ENCODE results near the gene ACOX2. TPM values are rescaled to one million over a fixed set of nuclear protein-coding genes. Genes with fewer than 3 reads are reported as not detected.

The ACOX2 gene
- total and polyA plus RNA-seq, 10 of the 15 experiments (the other 5 are each of a cell fraction or from before 2014, with no cell fraction given), result 0.72 TPM; not detected in 9

GRCh38 chr3:58496206-58496857, 40.7 kb downstream of the ACOX2 start (continued):
- no peak for TF ChIP-seq E4F1 (IDR thresholded peaks at IDR 0.05; ENCODE audit: borderline replicate concordance, partially characterized antibody)
- no peak for TF ChIP-seq CBFB (IDR thresholded peaks at IDR 0.05; ENCODE audit: low read depth)
- no peak for TF ChIP-seq SMARCA5 (IDR thresholded peaks at IDR 0.05)
- TF ChIP-seq POLR2A (IDR thresholded peaks at IDR 0.05; ENCODE audit: low read depth, low read length), result no peak
- no peak for TF ChIP-seq HDAC2 (IDR thresholded peaks at IDR 0.05)
- no peak for TF ChIP-seq JUND (IDR thresholded peaks at IDR 0.05; ENCODE audit: low read depth, low read length)

- Histone ChIP-seq H3K4me3 (no peak overlapping the region), H3K4me2 (ENCODE audit: control insufficient read depth, insufficient read depth) (no peak overlapping the region), H3K79me2 (ENCODE audit: control insufficient read depth, insufficient read depth, low read length) (peaks cover 3% of the 10 kb centered on the region), H4K20me1 (ENCODE audit: control insufficient read depth, insufficient read depth) (no peaks in the 10 kb centered on the region), H3K9me3 (replicated peaks; ENCODE audit: control insufficient read depth, insufficient read depth, low read length) (no peaks in the 10 kb centered on the region), H3K36me3 (ENCODE audit: control insufficient read depth in 2 of 2, insufficient read depth in 2 of 2, low read length in 1 of 2) (no peaks in the 10 kb centered on the region), H3K4me1 (ENCODE audit: control insufficient read depth, insufficient read depth, low read length) (peaks cover 11% of the 10 kb centered on the region), H3K27me3 (replicated peaks in 1 of 2; ENCODE audit: control insufficient read depth in 2 of 2, insufficient read depth in 2 of 2, low read length in 1 of 2) (no peaks in the 10 kb centered on the region), H3K27ac (ENCODE audit: control insufficient read depth, insufficient read depth) (no peak overlapping the region), H2AFZ (ENCODE audit: control insufficient read depth, low read depth, low read length) (no peak overlapping the region), H3K9ac (ENCODE audit: control insufficient read depth, insufficient read depth, low read length) (no peak overlapping the region)
- intact Hi-C loops (cut with micrococcal nuclease; ENCODE audit: unreplicated experiment) (no loop called here), in situ Hi-C loops (cut with MboI) (no loop called here)
- CTCF ChIA-PET, result interaction anchor here (0.8 to 4.5 kb wide), 6 partner anchors 10 to 189 kb away, joined by 3 to 12 read pairs (median 6); partner anchors contain the start of genes HTD2 and RPP14
- no peak for FAIRE-seq
- DNase-seq (ENCODE audit: low read depth, low spot score), result no peak
- POLR2A ChIA-PET, result interaction anchor here (0.6 to 1.1 kb wide), 2 partner anchors 10 to 36 kb away, joined by 3 to 4 read pairs; no protein-coding TSS in a partner anchor
- ATAC-seq, result no peak
- WGBS (ENCODE audit: insufficient coverage, insufficient replicate concordance, low lambda C conversion rate, missing lambda C conversion rate), result 90% methylated on average over 3 of the region's 3 CpGs
- RAD21 ChIA-PET (ENCODE audit: unreplicated experiment), result interaction anchor here (1.5 to 2.0 kb wide), 2 partner anchors 161 to 188 kb away, joined by 4 to 7 read pairs; partner anchors contain the start of genes HTD2 and RPP14
- SMC1A ChIA-PET (ENCODE audit: uncharacterized antibody, unreplicated experiment), result interaction anchor here (0.6 to 2.3 kb wide), 12 partner anchors 17 to 189 kb away, joined by 3 to 7 read pairs (median 4); partner anchors contain the start of genes HTD2 and RPP14
- BruUV-seq (replicated peaks), result no TSS peak
- TF ChIP-seq CBX3 (IDR thresholded peaks at IDR 0.05; ENCODE audit: borderline replicate concordance, low read depth) (no peak), GABPA (IDR thresholded peaks at IDR 0.05; ENCODE audit: low read depth) (no peak), TCF7 (IDR thresholded peaks at IDR 0.05; ENCODE audit: borderline replicate concordance) (no peak), SREBF2 (IDR thresholded peaks at IDR 0.05; ENCODE audit: low read length) (no peak), ZBTB40 (IDR thresholded peaks at IDR 0.05; ENCODE audit: borderline replicate concordance) (no peak), RELB (IDR thresholded peaks at IDR 0.05; ENCODE audit: low read depth) (no peak), NRF1 (conservative IDR thresholded peaks at IDR 0.05; ENCODE audit: low read depth, low read length) (no peak), FOS (IDR thresholded peaks at IDR 0.05; ENCODE audit: borderline replicate concordance, extremely low read depth, insufficient read length) (no peak), SPI1 (IDR thresholded peaks at IDR 0.05; ENCODE audit: borderline replicate concordance, insufficient read depth, low read depth, low read length) (no peak)
Measured at GRCh38 chr3:58495101-58495500, 41.9 kb downstream of the ACOX2 start.
